H1 (cell line): Measurements from ENCODE around the gene FRMD7. TPM values are rescaled to one million over a fixed set of nuclear protein-coding genes. Genes with fewer than 3 reads are reported as not detected.

Experiments
- CTCF ChIA-PET: fragments of 300-600 bp; sonication (Branson Sonifier 250); formaldehyde crosslinking; loops from one replicate; lab custom pipeline; 2021; ENCODE audit not compliant: partially characterized antibody; lab: Charles Lee
- POLR2A ChIA-PET: fragments of 300-600 bp; sonication (Branson Sonifier 250); formaldehyde crosslinking; loops from one replicate; lab custom pipeline; 2021; ENCODE audit warnings: inconsistent platforms; ENCODE audit not compliant: partially characterized antibody; lab: Charles Lee
- DNase-seq, 2 experiments: peaks; one replicate each; pipeline versions ENCODE4 v3.0.0 to v3.0.0-alpha.2; 2010 to 2022; ENCODE audit warnings: low spot score in 2 of 2, low read depth in 1 of 2, mixed read lengths in 1 of 2
- FAIRE-seq: peaks from 2 replicates; lab custom pipeline; 2011; peaks lifted over from hg19 to GRCh38; lab: Jason Lieb, UNC
- H2AFZ ChIP-seq: 2 replicates; pipeline ENCODE4 v1.8.1; 2012; ENCODE audit warnings: low read length, inconsistent platforms
- H2AK5ac ChIP-seq: 2 replicates; pipeline ENCODE4 v1.6.1; 2013; ENCODE audit warnings: low read depth, low read length
- H2BK120ac ChIP-seq: replicated peaks from 2 replicates; pipeline ENCODE3; 2013; ENCODE audit warnings: low read depth, low read length, inconsistent platforms
- H2BK12ac ChIP-seq: 2 replicates; pipeline ENCODE4 v1.6.1; 2013; ENCODE audit warnings: low read depth, low read length
- H2BK15ac ChIP-seq: 2 replicates; pipeline ENCODE4 v1.6.1; 2013; ENCODE audit warnings: low read length
- H2BK20ac ChIP-seq: 2 replicates; pipeline ENCODE4 v1.6.1; 2013; ENCODE audit warnings: low read length
- H2BK5ac ChIP-seq: 2 replicates; pipeline ENCODE4 v1.6.1; 2013; ENCODE audit warnings: low read depth, low read length
- H3K14ac ChIP-seq: 2 replicates; pipeline ENCODE4 v1.6.1; 2013; ENCODE audit warnings: inconsistent platforms; ENCODE audit not compliant: insufficient read length
- H3K18ac ChIP-seq: 2 replicates; pipeline ENCODE4 v1.6.1; 2013; ENCODE audit warnings: low read length; ENCODE audit errors: extremely low read depth
- H3K23ac ChIP-seq: 2 replicates; pipeline ENCODE4 v1.6.1; 2013; ENCODE audit warnings: inconsistent platforms; ENCODE audit not compliant: insufficient read length
- H3K23me2 ChIP-seq: 2 replicates; pipeline ENCODE4 v1.6.1; 2013; ENCODE audit warnings: low read depth, low read length
- H3K27ac ChIP-seq: 2 replicates; pipeline ENCODE4 v1.6.1; 2011; ENCODE audit warnings: low read depth, low read length, inconsistent platforms
- H3K27me3 ChIP-seq, 4 experiments: replicated peaks in 1 of 4; 1 replicate in 1 of 4; 2 replicates in 3 of 4; pipeline versions ENCODE4 v1.6.1 to v1.8.1; 2011 to 2013; ENCODE audit warnings: low read length in 3 of 4, mild to moderate bottlenecking in 3 of 4, inconsistent platforms in 2 of 4, mixed read lengths in 2 of 4, moderate library complexity in 1 of 4; ENCODE audit not compliant: control insufficient read depth in 3 of 4, insufficient read depth in 3 of 4; ENCODE audit errors: extremely low read depth in 1 of 4
- H3K36me3 ChIP-seq, 4 experiments: 2 replicates each; pipeline versions ENCODE4 v1.6.1 to v1.8.1; 2011 to 2013; ENCODE audit warnings: mild to moderate bottlenecking in 4 of 4, low read length in 3 of 4, moderate library complexity in 2 of 4, control low read depth in 1 of 4, inconsistent platforms in 1 of 4; ENCODE audit not compliant: insufficient read depth in 4 of 4, control insufficient read depth in 2 of 4
- H3K4ac ChIP-seq: replicated peaks from 2 replicates; pipeline ENCODE3; 2013; ENCODE audit warnings: low read length, low read depth, mixed read lengths, inconsistent platforms; ENCODE audit not compliant: insufficient read length
- H3K4me1 ChIP-seq, 4 experiments: replicated peaks in 1 of 4; 1 replicate in 1 of 4; 2 replicates in 3 of 4; pipeline versions ENCODE4 v1.6.1 to v1.8.1; 2011 to 2013; ENCODE audit warnings: low read length in 3 of 4, inconsistent platforms in 2 of 4, mixed read lengths in 1 of 4; ENCODE audit not compliant: insufficient read depth in 4 of 4, control insufficient read depth in 3 of 4
- H3K4me2 ChIP-seq, 2 experiments: 2 replicates each; pipeline versions ENCODE4 v1.6.1 to v1.8.1; 2011 to 2013; ENCODE audit warnings: low read depth in 2 of 2, low read length in 2 of 2, control low read depth in 1 of 2, inconsistent platforms in 1 of 2, mild to moderate bottlenecking in 1 of 2; ENCODE audit not compliant: insufficient read depth in 1 of 2
- H3K4me3 ChIP-seq, 4 experiments: fragments of 200-600, 300-600 bp in 1 of 4; sonication (generic), shearing (Covaris generic), sonication (Bioruptor Twin) in 1 of 4; 2 replicates each; pipeline versions ENCODE4 v1.5.1 to v1.8.1; 2011 to 2016; ENCODE audit warnings: low read length in 4 of 4, low read depth in 3 of 4, control low read depth in 2 of 4, inconsistent platforms in 2 of 4, mild to moderate bottlenecking in 2 of 4, mixed read lengths in 1 of 4, moderate library complexity in 1 of 4; ENCODE audit not compliant: insufficient read depth in 2 of 4; ENCODE audit errors: extremely low read depth in 1 of 4
- H3K56ac ChIP-seq: replicated peaks from 2 replicates; pipeline ENCODE3; 2013; ENCODE audit warnings: low read depth, mild to moderate bottlenecking, mixed read lengths, low read length, inconsistent platforms; ENCODE audit not compliant: insufficient read length
- H3K79me1 ChIP-seq: 2 replicates; pipeline ENCODE4 v1.6.1; 2013; ENCODE audit warnings: low read depth, low read length, control low read depth
- H3K79me2 ChIP-seq, 2 experiments: 2 replicates each; pipeline versions ENCODE4 v1.6.1 to v1.8.1; 2012 to 2013; ENCODE audit warnings: low read length in 2 of 2, mild to moderate bottlenecking in 2 of 2, inconsistent platforms in 1 of 2; ENCODE audit not compliant: insufficient read depth in 2 of 2, control insufficient read depth in 1 of 2
- H3K9ac ChIP-seq, 4 experiments: replicated peaks in 1 of 4; 1 replicate in 1 of 4; 2 replicates in 3 of 4; pipeline versions ENCODE4 v1.6.1 to v1.8.1; 2011 to 2013; ENCODE audit warnings: low read depth in 3 of 4, low read length in 3 of 4, control low read depth in 2 of 4, mild to moderate bottlenecking in 2 of 4, moderate library complexity in 2 of 4, inconsistent platforms in 1 of 4; ENCODE audit errors: extremely low read depth in 1 of 4
- H3K9me3 ChIP-seq, 2 experiments: 2 replicates each; pipeline versions ENCODE4 v1.6.1 to v1.8.1; 2012 to 2013; ENCODE audit warnings: mild to moderate bottlenecking in 2 of 2, moderate library complexity in 2 of 2, control low read depth in 1 of 2, inconsistent platforms in 1 of 2, low read depth in 1 of 2, low read length in 1 of 2, mixed read lengths in 1 of 2; ENCODE audit not compliant: insufficient read depth in 2 of 2
- H4K20me1 ChIP-seq, 2 experiments: replicated peaks in 1 of 2; 2 replicates each; pipeline versions ENCODE3 to v1.8.1; 2011 to 2013; ENCODE audit warnings: inconsistent platforms in 2 of 2, low read length in 2 of 2, mild to moderate bottlenecking in 1 of 2; ENCODE audit not compliant: insufficient read depth in 2 of 2, control insufficient read depth in 1 of 2
- H4K5ac ChIP-seq: 2 replicates; pipeline ENCODE4 v1.6.1; 2013; ENCODE audit warnings: low read length, low read depth, mixed read lengths, inconsistent platforms; ENCODE audit not compliant: insufficient read length
- H4K8ac ChIP-seq: 2 replicates; pipeline ENCODE4 v1.8.0; 2013; ENCODE audit warnings: mild to moderate bottlenecking, moderate library complexity, low read length, inconsistent platforms; ENCODE audit not compliant: insufficient read depth; ENCODE audit errors: extremely low read depth
- H4K91ac ChIP-seq: replicated peaks from 2 replicates; pipeline ENCODE3; 2013; ENCODE audit warnings: low read length, mixed read lengths, inconsistent platforms; ENCODE audit not compliant: insufficient read length
- BACH1 ChIP-seq: IDR thresholded peaks from 2 replicates; pipeline ENCODE4 v1.6.1; 2012; ENCODE audit warnings: low read length, improper control_type of control experiment
- CHD2 ChIP-seq: IDR thresholded peaks from 2 replicates; pipeline ENCODE4 v1.6.1; 2012; ENCODE audit warnings: low read length, improper control_type of control experiment
- KDM1A ChIP-seq: fragments of 200-600, 300-600 bp; sonication (generic); IDR thresholded peaks from 2 replicates; pipeline ENCODE4 v1.7.1; 2016; ENCODE audit warnings: mild to moderate bottlenecking, low read length, borderline replicate concordance
- KDM5A ChIP-seq: fragments of 200-600 bp; IDR thresholded peaks from 2 replicates; pipeline ENCODE4 v1.7.1; 2012; ENCODE audit warnings: mild to moderate bottlenecking, low read length, inconsistent platforms, mixed read lengths
- MAFK ChIP-seq: IDR thresholded peaks from 2 replicates; pipeline ENCODE4 v1.6.1; 2012; ENCODE audit warnings: low read depth, mild to moderate bottlenecking, improper control_type of control experiment, low read length
- POLR2A ChIP-seq, 2 experiments: IDR thresholded peaks; 1 replicate in 1 of 2; 2 replicates in 1 of 2; pipeline ENCODE4 v1.6.1; 2011; ENCODE audit warnings: low read depth in 2 of 2, low read length in 2 of 2, mild to moderate bottlenecking in 2 of 2; ENCODE audit errors: control extremely low read depth in 1 of 2
- POLR2AphosphoS5 ChIP-seq: IDR thresholded peaks from 2 replicates; pipeline ENCODE4 v1.6.1; 2011; ENCODE audit warnings: low read depth, low read length
- RBBP5 ChIP-seq: IDR thresholded peaks from 2 replicates; pipeline ENCODE4 v1.7.1; 2012; ENCODE audit warnings: low read depth, mild to moderate bottlenecking, inconsistent platforms, low read length, moderate library complexity, borderline replicate concordance
- SIX5 ChIP-seq: IDR thresholded peaks from 2 replicates; pipeline ENCODE4 v1.6.1; 2011; ENCODE audit warnings: mild to moderate bottlenecking, low read depth, low read length
- SP4 ChIP-seq: IDR thresholded peaks from 2 replicates; pipeline ENCODE4 v1.6.1; 2012; ENCODE audit warnings: low read length, inconsistent platforms
- TAF1 ChIP-seq: IDR thresholded peaks from 2 replicates; pipeline ENCODE4 v1.6.1; 2011; ENCODE audit warnings: mild to moderate bottlenecking, low read depth, low read length
- TEAD4 ChIP-seq: IDR thresholded peaks from 2 replicates; pipeline ENCODE4 v1.6.1; 2012; ENCODE audit warnings: low read depth, low read length, inconsistent platforms, mixed read lengths
- WGBS, 2 experiments: shearing (Covaris generic) in 1 of 2; methylation state at CpG; one replicate each; pipeline versions ENCODE4 v1.1.6 to v1.1.7; 2013 to 2015; ENCODE audit warnings: low lambda C conversion rate in 2 of 2, mixed read lengths in 2 of 2, inconsistent platforms in 1 of 2, low coverage in 1 of 2, missing lambda C conversion rate in 1 of 2; ENCODE audit not compliant: insufficient replicate concordance in 2 of 2, insufficient coverage in 1 of 2, insufficient read length in 1 of 2; ENCODE audit errors: extremely low coverage in 1 of 2, missing lambda C conversion rate in 1 of 2; 5-methylcytosine and 5-hydroxymethylcytosine counted together
- polyA plus RNA-seq, 7 experiments: library from polyadenylated mRNA; depleted of rRNA in 3 of 7; stranded (reverse) in 5 of 7; unstranded in 2 of 7; fragments of >200 nt in 5 of 7; fragments of 200-250 nt in 2 of 7; gene quantifications; 1 replicate in 5 of 7; 2 replicates in 1 of 7; 4 replicates in 1 of 7; pipeline versions ENCODE4 v1.2.1 to v1.2.3, GENCODE V29; 2011 to 2013; ENCODE audit warnings: missing spikeins in 2 of 7, mixed read lengths in 2 of 7
- total RNA-seq: library from RNA; stranded (reverse); fragmentation: NEBNext Ultra II Directional; extraction: Animal tissue kit (Norgen Biotek cat#: 25700); gene quantifications from 2 replicates; pipeline ENCODE4 v1.2.1, GENCODE V29; 2021
- TF ChIP-seq, protein P1 (sequence below), 3 experiments: IDR thresholded peaks; 1 replicate in 2 of 3; 2 replicates in 1 of 3; pipeline versions ENCODE4 v1.5.1 to v1.6.1; 2011; ENCODE audit warnings: low read length in 3 of 3, mild to moderate bottlenecking in 3 of 3, inconsistent platforms in 2 of 3, low read depth in 1 of 3, moderate library complexity in 1 of 3; ENCODE audit not compliant: insufficient read depth in 1 of 3; ENCODE audit errors: control extremely low read depth in 1 of 3

The FRMD7 gene
- total and polyA plus RNA-seq, 2 of the 8 experiments (the other 6 are each of a cell fraction or from before 2014, with no cell fraction given) = not detected

DNA sequence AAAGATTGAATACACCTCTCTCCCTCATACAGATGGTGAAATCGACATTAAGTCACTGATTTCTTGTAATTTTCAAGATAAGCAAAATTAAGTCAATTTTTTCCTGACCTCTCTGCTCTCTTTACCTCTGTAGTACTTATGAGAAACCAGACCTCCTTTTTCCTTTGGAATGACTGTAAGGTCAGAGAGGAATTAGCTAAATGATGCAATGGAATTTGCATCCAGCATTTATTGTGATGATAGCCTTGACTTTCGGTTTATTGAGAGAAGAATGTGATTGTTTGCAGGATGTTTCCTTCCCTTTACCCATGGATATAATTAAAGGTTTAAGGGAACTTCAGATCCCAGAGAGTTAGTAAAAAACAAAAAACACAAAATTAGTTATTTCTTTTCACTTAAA lies 82.4 kb downstream of the FRMD7 start:
- ChIA-PET POLR2A (interaction anchor here (1.7 kb wide), 1 partner anchor 22 kb away, joined by 6 read pairs; no protein-coding TSS in a partner anchor), CTCF (interaction anchor here (0.7 to 2.0 kb wide), 4 partner anchors 16 to 204 kb away, joined by 3 to 5 read pairs (median 4); no protein-coding TSS in a partner anchor)
- Histone ChIP-seq H3K9ac (no peak overlapping the region), H2BK20ac (no peak overlapping the region), H3K4me1 (peaks cover 2 to 12% (median 6%) of the 10 kb centered on the region in 4 experiments; a peak in 4 of 7 replicates), H3K36me3 (no peaks in the 10 kb centered on the region), H3K23ac (no peak overlapping the region), H3K56ac (no peak overlapping the region), H3K79me2 (peaks cover 0 to 88% of the 10 kb centered on the region in 2 experiments; a peak in 2 of 4 replicates), H3K27me3 (no peaks in the 10 kb centered on the region), H2BK15ac (no peak overlapping the region), H4K91ac (no peak overlapping the region), H3K9me3 (no peaks in the 10 kb centered on the region), H2BK120ac (no peak overlapping the region), H3K23me2 (no peaks in the 10 kb centered on the region), H4K8ac (no peak overlapping the region), H2AK5ac (no peak overlapping the region), H4K20me1 (peaks cover 0 to 2% of the 10 kb centered on the region in 2 experiments), H3K27ac (no peak overlapping the region), H3K4ac (no peak overlapping the region), H3K4me2 (peak overlapping the region in 1 of 2 experiments; percentile 21; a peak in 2 of 4 replicates), H2AFZ (no peak overlapping the region), H3K79me1 (no peaks in the 10 kb centered on the region), H3K4me3 (no peak overlapping the region), H3K18ac (no peak overlapping the region), H2BK12ac (no peak overlapping the region), H3K14ac (no peak overlapping the region), H2BK5ac (0 out of 2 replicates have a peak overlapping the region, but pooled peaks have one; percentile 52), H4K5ac (no peak overlapping the region)
- 91% methylated on average over 1 of the region's 2 CpGs; no CpG with 5 or more reads in 1 of the 2 experiments for WGBS, 2 experiments
- DNase-seq = no peak
- FAIRE-seq = no peak
- TF ChIP-seq KDM5A = no peak
- no peak for TF ChIP-seq KDM1A
- TF ChIP-seq, protein P1, sequence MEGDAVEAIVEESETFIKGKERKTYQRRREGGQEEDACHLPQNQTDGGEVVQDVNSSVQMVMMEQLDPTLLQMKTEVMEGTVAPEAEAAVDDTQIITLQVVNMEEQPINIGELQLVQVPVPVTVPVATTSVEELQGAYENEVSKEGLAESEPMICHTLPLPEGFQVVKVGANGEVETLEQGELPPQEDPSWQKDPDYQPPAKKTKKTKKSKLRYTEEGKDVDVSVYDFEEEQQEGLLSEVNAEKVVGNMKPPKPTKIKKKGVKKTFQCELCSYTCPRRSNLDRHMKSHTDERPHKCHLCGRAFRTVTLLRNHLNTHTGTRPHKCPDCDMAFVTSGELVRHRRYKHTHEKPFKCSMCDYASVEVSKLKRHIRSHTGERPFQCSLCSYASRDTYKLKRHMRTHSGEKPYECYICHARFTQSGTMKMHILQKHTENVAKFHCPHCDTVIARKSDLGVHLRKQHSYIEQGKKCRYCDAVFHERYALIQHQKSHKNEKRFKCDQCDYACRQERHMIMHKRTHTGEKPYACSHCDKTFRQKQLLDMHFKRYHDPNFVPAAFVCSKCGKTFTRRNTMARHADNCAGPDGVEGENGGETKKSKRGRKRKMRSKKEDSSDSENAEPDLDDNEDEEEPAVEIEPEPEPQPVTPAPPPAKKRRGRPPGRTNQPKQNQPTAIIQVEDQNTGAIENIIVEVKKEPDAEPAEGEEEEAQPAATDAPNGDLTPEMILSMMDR (IDR thresholded peaks at IDR 0.05; ENCODE audit: control extremely low read depth in 1 of 3, insufficient read depth in 1 of 3, low read depth in 1 of 3, low read length in 3 of 3) = no peak
- TF ChIP-seq MAFK = no peak
- TF ChIP-seq SP4 = no peak
- no peak for TF ChIP-seq POLR2AphosphoS5
- TF ChIP-seq CHD2 = no peak
- TF ChIP-seq POLR2A (IDR thresholded peaks at IDR 0.05; ENCODE audit: control extremely low read depth in 1 of 2, low read depth in 2 of 2, low read length in 2 of 2) = no peak
- no peak for TF ChIP-seq BACH1
- TF ChIP-seq SIX5 = no peak
- TF ChIP-seq TAF1 = no peak
- no peak for TF ChIP-seq RBBP5
- TF ChIP-seq TEAD4 = no peak
